ENCODE results near the gene ZNF197.
"Not testable (repeated sequence)": the region's sequence is repeated elsewhere in the genome, so short reads cannot be mapped to it uniquely, and the experiment has no call there.

Gene ZNF197

GRCh38 chr3:44665173-44665572 lies 40.3 kb downstream of the ZNF197 start:
- no peak for DNase-seq

GRCh38 chr3:44666346-44666745 lies 41.5 kb downstream of the ZNF197 start:
- no peak for DNase-seq

GRCh38 chr3:44669760-44670159 lies 44.9 kb downstream of the ZNF197 start:
- DNase-seq: no peak

- not testable (repeated sequence) for DNase-seq
Measured at GRCh38 chr3:44673466-44673865, 48.6 kb downstream of the ZNF197 start.

GRCh38 chr3:44674211-44674610 lies 49.4 kb downstream of the ZNF197 start:
- no peak for DNase-seq

GRCh38 chr3:44678480-44679116 lies 53.8 kb downstream of the ZNF197 start:
- no peak for DNase-seq

GRCh38 chr3:44680921-44681455 lies 56.2 kb downstream of the ZNF197 start:
- no peak for DNase-seq

- DNase-seq: no peak
Measured at GRCh38 chr3:44682182-44682896, 57.5 kb downstream of the ZNF197 start.

- peak; percentile 29 for DNase-seq
Measured at GRCh38 chr3:44685128-44685800, 60.4 kb downstream of the ZNF197 start.

GRCh38 chr3:44687898-44688297 lies 63.1 kb downstream of the ZNF197 start:
- no peak for DNase-seq
